LNCAP (cell line): ENCODE data around the gene TRIO.

Source experiments
- TF ChIP-seq, protein P1 (sequence below): fragments of 450-650 bp; IDR thresholded peaks from 2 replicates; pipeline ENCODE4 v1.5.1; 2017; ENCODE audit warnings: mild to moderate bottlenecking

Gene TRIO

DNA sequence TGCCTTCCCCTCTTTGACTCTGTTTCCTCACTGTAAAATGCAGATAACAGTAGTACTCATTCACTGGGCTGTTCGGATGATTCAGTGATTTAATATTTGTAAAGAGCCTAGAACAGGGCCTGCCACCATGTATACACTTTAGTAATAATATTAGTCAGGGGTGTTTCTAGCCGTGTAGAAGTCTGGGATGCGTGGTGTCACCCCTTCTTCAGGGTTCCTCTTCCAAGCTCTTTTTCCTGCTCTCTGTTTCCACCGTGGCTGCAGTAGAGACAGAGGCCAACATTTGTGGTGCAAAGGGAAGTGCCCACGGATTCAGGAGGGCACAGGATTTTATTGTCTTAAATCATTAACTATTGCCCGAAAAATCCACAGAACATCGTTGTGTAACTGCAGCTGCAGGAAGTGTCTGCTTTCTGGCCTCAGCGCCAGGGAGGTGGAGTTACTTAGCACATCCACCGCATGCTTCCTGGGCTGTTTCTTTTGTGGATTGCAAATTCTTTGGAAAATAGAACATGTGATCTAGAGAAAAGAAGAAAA is 61.7 kb downstream of the TRIO start:
- TF ChIP-seq, protein P1, sequence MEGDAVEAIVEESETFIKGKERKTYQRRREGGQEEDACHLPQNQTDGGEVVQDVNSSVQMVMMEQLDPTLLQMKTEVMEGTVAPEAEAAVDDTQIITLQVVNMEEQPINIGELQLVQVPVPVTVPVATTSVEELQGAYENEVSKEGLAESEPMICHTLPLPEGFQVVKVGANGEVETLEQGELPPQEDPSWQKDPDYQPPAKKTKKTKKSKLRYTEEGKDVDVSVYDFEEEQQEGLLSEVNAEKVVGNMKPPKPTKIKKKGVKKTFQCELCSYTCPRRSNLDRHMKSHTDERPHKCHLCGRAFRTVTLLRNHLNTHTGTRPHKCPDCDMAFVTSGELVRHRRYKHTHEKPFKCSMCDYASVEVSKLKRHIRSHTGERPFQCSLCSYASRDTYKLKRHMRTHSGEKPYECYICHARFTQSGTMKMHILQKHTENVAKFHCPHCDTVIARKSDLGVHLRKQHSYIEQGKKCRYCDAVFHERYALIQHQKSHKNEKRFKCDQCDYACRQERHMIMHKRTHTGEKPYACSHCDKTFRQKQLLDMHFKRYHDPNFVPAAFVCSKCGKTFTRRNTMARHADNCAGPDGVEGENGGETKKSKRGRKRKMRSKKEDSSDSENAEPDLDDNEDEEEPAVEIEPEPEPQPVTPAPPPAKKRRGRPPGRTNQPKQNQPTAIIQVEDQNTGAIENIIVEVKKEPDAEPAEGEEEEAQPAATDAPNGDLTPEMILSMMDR: no peak

DNA sequence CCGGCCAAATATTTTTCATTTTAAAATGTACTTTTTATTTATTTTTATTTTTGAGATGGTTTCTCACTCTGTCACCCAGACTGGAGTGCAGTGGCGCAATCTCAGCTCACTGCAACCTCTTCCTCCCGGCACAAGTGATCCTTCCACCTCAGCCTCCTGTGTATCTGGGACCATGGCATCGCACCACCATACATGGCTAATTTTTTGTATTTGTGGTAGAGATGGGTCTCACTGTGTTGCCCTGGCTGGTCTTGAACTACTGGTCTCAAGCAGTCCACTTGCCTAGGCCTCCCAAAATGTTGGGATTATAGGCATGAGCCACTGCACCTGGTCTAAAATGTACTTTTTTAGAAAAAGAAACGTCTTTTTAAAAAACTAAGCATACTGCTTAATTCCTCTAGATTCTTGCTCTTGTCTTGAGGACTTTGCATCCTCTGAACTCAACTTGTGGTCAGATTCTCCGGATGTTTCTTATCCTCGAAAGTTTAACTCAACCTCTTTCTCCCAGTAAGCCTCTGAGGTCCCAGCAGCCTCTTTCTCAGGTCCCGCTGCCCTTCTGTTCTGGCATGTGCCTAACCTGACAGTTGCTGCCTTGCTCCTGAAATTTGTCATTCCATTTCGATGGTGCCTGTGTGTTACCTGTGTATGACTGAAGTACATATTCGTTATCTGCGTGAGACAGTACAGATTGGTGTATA is 63.0 kb downstream of the TRIO start:
- TF ChIP-seq, protein P1: no peak

DNA sequence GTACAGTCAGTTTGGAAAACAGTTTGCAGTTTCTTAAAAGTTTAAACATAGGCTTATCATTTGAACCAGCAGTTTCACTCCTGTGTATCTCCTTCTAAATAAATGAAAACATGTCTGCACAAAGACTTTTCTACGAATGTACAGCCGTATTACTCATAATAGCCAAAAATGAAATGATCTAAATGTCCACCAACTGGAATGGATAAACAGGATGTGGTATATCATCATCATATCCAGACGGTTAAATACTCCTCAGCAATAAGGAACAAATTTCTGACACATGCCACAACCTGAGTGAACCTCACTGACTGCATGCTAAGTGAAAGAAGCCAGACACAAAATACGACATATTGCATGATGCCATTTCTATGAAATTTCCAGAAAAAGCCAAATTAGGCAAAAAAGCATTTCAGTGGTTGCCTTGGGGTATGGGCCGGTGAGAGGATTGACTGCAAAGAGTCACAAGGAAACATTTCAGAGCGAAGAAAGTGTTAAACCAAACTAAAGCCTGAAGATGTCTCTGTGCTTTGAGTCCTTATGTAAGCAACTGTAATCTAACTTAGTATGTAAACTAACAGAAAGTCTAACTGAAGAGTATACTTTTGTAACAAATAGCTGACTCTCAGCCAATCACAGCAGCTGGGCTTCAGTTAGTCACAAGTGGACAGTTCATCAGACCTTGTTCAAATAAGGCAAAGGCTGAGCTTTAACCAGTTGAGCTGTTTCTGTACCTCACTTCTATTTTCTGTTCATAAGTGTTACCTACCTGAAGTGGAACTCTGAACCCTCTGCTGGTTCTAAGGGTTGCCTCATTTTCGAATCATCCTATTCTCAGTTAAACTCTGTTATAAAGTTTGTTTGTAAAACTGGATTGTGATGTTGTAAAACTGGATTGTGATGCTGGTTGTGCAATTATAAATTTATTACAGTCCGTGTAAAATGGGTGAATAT is 65.2 kb downstream of the TRIO start:
- TF ChIP-seq, protein P1: no peak

DNA sequence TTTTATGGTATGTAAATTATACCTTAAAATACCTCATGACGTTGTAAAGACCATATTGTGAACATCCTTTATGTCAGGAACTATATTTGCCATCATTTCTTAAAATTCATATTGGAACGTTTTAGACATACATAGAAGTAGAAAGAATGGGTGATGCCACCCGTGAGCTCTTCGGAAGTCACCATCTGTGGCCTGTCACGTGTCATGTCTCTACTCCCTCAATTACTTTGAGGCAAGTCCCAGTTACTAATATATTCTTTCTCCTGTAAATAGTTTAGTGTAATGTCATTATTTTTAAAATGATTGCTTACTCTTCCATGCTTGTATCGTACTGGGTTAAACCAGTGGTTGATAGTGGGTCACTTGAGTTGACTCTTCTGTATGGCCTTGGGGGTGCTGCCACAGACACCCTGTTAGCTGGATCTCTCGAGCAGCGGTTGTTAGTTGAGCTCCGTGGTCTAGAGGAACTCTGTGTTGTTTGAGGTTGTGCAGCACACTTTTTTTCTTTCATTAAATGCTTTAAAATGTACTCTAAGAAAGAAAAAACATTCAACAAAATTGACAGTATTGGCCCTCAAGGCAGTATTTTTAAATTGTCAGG is 66.2 kb downstream of the TRIO start:
- TF ChIP-seq, protein P1: no peak

DNA sequence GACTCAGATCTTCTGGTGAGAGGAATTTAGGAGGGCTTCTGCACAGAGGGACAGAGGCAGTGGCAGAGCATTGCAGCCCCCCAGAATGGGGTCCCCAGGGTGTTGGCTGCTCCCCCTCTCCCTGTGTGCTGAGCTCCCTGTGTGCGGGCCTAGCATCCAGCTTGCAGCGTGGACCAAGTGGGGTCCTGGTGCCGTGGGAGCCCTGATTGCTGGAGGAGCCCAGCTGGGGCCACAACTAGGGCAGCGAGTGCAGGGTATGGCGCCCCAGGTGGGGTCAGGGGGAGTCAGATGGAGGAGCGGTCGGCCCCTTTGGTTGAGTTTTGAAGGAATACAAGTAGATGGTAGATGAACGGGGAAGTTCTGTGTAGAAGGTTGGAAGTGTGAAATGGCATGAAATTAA is 66.7 kb downstream of the TRIO start:
- TF ChIP-seq, protein P1: no peak

DNA sequence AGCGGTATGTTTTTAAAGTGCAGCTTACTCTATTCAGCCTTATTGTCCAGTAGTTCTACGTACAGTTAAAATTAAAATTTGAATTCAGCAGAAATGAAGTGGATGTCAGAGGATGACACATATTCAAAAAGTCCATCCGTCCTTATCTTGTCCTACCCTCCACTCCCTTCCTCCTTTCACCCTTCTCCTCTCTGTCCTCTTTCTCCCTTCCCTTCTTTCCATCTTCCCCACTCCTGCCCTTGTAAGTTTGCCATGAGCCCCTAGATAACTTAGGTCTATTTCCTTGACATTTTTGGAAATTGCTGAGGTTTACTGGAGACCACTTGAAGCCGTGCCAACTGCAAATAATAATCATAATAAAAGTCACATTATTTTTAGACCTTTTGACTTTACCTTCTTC is 67.6 kb downstream of the TRIO start:
- TF ChIP-seq, protein P1: no peak
